LNCaP clone FGC (cell line): Measurements from ENCODE around the gene RPS6KA6.

Experiments
- DNase-seq: peaks from one replicate; pipeline ENCODE4 v3.0.0-alpha.2; 2011; ENCODE audit warnings: low read depth
- H3K4me3 ChIP-seq: 2 replicates; pipeline ENCODE4 v1.5.1; 2011; ENCODE audit warnings: mild to moderate bottlenecking, low read depth, low read length, control low read depth
- CTCF ChIP-seq: IDR thresholded peaks from 2 replicates; pipeline ENCODE4 v1.5.1; 2012; ENCODE audit warnings: mild to moderate bottlenecking; ENCODE audit not compliant: control insufficient read depth, insufficient read depth; ENCODE audit errors: extremely low read depth

The RPS6KA6 gene

GRCh38 chrX:84186603-84187532 lies 1.1 kb downstream of the RPS6KA6 start:
- H3K4me3 ChIP-seq: peak overlapping the region; percentile 68
- TF ChIP-seq CTCF: peak; percentile 24
- no peak for DNase-seq

- TF ChIP-seq CTCF: no peak
- no peak overlapping the region for H3K4me3 ChIP-seq
- no peak for DNase-seq
Measured at GRCh38 chrX:84182516-84182915, 5.5 kb downstream of the RPS6KA6 start.

- DNase-seq: peak; percentile 67
- TF ChIP-seq CTCF: no peak
- no peak overlapping the region for H3K4me3 ChIP-seq
Measured at GRCh38 chrX:84175958-84176357, 12.0 kb downstream of the RPS6KA6 start.

- peak; percentile 52 for DNase-seq
- TF ChIP-seq CTCF: no peak
- no peak overlapping the region for H3K4me3 ChIP-seq
Measured at GRCh38 chrX:84175274-84175673, 12.7 kb downstream of the RPS6KA6 start.

GRCh38 chrX:84174348-84174747 lies 13.7 kb downstream of the RPS6KA6 start:
- no peak for TF ChIP-seq CTCF
- no peak for DNase-seq
- no peak overlapping the region for H3K4me3 ChIP-seq

- no peak for DNase-seq
- no peak overlapping the region for H3K4me3 ChIP-seq
- no peak for TF ChIP-seq CTCF
Measured at GRCh38 chrX:84170931-84171330, 17.1 kb downstream of the RPS6KA6 start.
